ENCODE measurements around the gene SLC6A2.
"Not testable (repeated sequence)": the region's sequence is repeated elsewhere in the genome, so short reads cannot be mapped to it uniquely, and the experiment has no call there.

Gene SLC6A2

GRCh38 chr16:55655897-55656681 lies at the start of gene SLC6A2:
SLC6A2 (plus strand) TSS chr16:55655988; CDS start chr16:55656695, 707 bp downstream.
- TF ChIP-seq, protein P1, sequence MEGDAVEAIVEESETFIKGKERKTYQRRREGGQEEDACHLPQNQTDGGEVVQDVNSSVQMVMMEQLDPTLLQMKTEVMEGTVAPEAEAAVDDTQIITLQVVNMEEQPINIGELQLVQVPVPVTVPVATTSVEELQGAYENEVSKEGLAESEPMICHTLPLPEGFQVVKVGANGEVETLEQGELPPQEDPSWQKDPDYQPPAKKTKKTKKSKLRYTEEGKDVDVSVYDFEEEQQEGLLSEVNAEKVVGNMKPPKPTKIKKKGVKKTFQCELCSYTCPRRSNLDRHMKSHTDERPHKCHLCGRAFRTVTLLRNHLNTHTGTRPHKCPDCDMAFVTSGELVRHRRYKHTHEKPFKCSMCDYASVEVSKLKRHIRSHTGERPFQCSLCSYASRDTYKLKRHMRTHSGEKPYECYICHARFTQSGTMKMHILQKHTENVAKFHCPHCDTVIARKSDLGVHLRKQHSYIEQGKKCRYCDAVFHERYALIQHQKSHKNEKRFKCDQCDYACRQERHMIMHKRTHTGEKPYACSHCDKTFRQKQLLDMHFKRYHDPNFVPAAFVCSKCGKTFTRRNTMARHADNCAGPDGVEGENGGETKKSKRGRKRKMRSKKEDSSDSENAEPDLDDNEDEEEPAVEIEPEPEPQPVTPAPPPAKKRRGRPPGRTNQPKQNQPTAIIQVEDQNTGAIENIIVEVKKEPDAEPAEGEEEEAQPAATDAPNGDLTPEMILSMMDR (IDR thresholded peaks at IDR 0.05; ENCODE audit: control extremely low read depth, extremely low read depth, low read depth, missing control alignments): no peak
- DNase-seq (ENCODE audit: extremely low spot score): no peak
- ChIA-PET POLR2A (no interaction called here), CTCF (interaction anchor here (1.2 kb wide), 1 partner anchor 11 kb away, joined by 4 read pairs; no protein-coding TSS in a partner anchor)

DNA sequence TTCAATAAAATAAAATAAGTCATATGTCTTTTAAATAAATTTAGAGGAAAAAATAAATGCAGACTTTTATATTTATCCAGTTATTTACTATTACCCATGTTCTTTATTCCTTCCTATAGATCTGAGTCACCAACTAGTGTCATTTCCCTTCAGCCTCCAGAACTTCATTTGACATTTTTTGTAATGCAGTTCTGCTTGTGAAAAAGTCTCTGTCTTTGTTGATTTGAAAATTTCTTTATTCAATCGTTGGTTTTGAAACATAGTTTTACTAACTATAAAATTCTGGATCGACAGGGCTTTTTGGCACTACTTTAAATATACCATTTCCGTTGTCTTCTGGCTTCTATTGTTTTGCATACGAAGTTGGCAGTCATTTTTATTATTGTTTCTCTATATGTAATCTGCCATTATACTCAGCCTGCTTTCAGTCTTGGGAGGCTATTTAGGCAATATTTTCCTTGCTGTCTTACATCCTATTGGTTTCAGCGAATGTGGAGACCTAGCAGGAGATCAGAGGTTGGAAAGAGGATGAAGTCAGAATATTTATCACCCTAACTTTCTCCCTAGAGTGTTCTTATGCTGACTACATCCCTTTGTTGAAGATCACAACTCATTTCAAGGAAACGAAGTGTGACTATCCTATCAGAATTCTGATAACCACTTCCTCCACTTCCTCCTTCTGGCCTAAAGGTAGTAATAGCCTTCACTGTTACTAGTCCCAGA lies 42.0 kb upstream of the SLC6A2 start:
- POLR2A ChIA-PET: no interaction called here
- CTCF ChIA-PET: no interaction called here
- TF ChIP-seq, protein P1 (IDR thresholded peaks at IDR 0.05; ENCODE audit: control extremely low read depth, extremely low read depth, low read depth, missing control alignments): no peak
- DNase-seq (ENCODE audit: extremely low spot score): no peak

- DNase-seq (ENCODE audit: extremely low spot score): no peak
- TF ChIP-seq, protein P1 (IDR thresholded peaks at IDR 0.05; ENCODE audit: control extremely low read depth, extremely low read depth, low read depth, missing control alignments): no peak
- ChIA-PET POLR2A (no interaction called here), CTCF (no interaction called here)
These were observed 40.7 kb upstream of the SLC6A2 start for GRCh38 chr16:55615071-55615470.

DNA sequence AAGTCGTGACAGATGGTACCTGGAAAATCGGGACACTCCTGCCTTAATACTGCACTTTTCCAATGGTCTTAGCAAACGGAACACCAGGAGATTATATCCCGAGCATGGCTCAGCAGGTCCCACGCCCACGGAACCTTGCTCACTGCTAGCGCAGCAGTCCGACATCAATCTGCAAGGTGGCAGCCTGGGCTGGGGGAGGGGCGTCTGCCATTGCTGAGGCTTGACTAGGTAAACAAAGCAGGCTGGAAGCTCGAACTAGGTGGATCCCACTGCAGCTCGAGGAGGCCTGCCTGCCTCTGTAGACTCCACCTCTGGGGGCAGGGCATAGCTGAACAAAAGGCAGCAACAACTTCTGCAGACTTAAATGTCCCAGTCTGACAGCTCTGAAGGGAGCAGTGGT lies 40.1 kb upstream of the SLC6A2 start:
- CTCF ChIA-PET; DNase-seq (ENCODE audit: extremely low spot score); POLR2A ChIA-PET: not testable (repeated sequence)

- DNase-seq (ENCODE audit: extremely low spot score): no peak
- TF ChIP-seq, protein P1 (IDR thresholded peaks at IDR 0.05; ENCODE audit: control extremely low read depth, extremely low read depth, low read depth, missing control alignments): no peak
- POLR2A ChIA-PET: no interaction called here
- CTCF ChIA-PET: interaction anchor here (1.3 kb wide), 1 partner anchor 12 kb away, joined by 3 read pairs; no protein-coding TSS in a partner anchor
These were observed 34.0 kb upstream of the SLC6A2 start for GRCh38 chr16:55621771-55622170.

DNA sequence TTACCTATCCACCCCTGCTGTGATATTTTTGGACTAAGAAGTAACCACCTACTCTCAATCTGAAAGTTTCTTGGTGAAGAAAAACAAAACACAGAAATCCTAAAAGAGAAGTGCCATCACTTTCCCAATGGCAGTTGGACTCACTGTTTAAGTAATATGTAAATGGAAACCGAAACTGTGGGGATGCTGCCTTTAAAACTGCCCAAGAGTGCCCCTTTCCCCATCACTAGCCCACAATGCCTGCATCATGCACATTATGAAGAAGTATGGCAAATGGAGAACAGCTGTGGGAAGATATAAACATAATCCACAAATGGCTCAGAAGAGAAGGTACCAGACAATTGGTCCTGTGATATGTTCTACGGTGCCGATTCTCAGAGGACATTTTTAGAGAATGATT lies 33.5 kb upstream of the SLC6A2 start:
- CTCF ChIA-PET: interaction anchor here (1.3 kb wide), 1 partner anchor 12 kb away, joined by 3 read pairs; no protein-coding TSS in a partner anchor
- DNase-seq (ENCODE audit: extremely low spot score): no peak

More for the DNA sequence above, 33.5 kb upstream of the SLC6A2 start:
- POLR2A ChIA-PET: no interaction called here
- TF ChIP-seq, protein P1 (IDR thresholded peaks at IDR 0.05; ENCODE audit: control extremely low read depth, extremely low read depth, low read depth, missing control alignments): no peak

Data from GM10248 (cell line).